HG03159 (cell line): ENCODE data around the gene XPR1.
A peak's percentile ranks its signal among the peaks of the same experiment; 100 is the strongest.

ENCODE experiments used
- ATAC-seq: cut with Tn5 transposase; IDR thresholded peaks from one replicate; pipeline ENCODE4 v1.9.1; 2021; ENCODE audit warnings: mild to moderate bottlenecking, moderate library complexity; ENCODE audit not compliant: unreplicated experiment

XPR1 gene

DNA sequence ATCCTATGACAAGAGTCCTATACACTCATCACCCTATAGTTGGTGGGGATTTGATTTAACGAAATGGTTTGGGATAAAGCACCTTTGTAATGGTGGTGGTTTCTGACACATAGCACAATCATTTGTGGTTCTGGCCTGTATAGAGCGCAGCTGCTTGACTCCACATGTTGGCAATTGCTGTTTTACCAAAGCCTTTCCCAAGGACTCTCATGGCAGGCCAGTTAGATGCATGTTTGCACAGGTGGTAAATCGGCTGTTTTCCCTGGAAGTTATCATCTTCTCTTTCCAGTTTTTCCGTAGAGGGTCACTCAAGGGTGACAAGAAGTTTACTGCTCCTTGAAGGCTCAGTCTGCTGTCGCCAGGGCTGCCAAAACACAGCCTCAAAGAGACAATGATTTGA, 17.1 kb upstream of the XPR1 start:
- no peak for ATAC-seq

DNA sequence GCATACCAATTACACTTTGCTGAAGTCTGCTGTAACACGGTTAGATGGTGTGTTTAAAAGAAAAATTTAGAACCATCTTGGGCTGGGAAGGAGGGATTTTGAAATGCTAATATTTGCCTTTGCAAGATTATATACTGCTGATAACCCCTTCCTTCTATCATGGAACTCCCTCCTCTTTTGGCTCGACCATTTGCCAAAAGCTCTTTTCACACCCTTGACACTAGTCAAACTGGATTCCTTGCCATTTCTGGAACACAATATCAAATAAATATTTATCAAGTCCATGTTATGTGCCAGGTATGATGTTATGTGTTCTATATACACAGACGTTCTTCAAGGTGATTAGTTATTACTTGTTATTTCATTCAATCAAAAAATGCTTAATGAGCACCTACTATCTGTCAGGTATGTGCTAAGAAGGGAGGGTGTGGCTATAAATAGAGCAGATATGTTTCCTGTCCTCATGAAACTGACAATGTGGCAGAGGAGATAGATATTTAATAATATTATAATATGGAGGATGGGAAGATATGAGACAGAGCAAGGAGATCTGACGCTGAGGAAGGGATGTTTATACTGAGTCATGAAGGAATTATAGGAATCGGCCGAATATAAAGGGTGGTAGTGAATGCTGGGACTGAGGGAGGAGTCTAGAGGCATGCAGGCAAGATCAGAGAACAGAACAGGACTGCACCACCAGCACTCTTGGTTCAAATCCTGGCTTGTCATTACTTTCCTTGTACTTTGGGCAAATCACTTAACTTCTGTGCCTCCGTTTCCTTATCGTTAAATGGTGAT, 16.1 kb upstream of the XPR1 start:
- no peak for ATAC-seq

DNA sequence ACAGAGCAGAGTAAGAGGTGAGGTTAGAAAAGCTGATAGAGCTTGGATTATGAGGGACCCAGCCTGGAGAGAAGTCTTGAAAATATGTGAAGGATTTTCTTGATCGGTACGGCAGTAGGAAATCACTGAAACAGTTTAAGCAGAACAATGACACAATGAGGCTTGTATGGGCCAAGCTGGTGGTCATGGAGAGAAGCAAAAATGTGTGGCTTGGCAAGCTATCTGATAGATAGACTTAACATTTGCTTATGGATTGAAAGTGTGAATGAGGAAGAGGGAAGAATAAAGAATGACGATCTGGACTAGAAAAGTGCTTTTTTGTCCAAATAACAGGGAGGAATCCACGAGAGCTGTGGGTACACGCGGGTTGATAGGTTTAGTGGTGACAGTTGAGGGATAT, 15.4 kb upstream of the XPR1 start:
- no peak for ATAC-seq

DNA sequence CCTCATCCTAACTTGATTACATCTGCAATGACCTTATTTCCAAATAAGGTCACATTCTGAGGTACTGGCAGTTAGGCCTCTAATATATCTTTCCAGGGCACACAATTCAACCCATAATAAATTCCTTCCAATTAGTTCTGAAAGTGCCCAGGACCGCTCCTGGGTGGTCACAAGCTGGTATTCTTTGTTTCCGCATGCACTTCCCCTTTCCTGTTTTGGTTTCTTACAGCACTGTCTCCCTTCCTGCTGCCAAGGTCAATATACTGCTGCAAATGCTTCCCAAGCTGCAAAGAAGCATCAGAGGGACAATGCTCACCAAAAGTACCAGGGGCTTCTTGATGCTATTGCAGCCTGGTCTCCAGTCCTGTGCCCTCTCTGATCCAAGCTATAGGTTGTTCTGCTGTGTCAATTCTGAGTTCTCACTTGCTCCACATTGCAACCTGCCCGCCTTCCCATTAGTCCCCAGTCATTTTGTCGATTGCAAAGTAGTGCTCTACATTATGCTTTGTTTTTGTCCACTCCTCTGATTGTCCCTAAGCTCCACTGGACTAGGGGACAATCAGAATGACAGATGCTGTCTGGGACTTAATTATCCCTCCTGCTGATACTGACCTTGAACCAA, 13.9 kb upstream of the XPR1 start:
- no peak for ATAC-seq

DNA sequence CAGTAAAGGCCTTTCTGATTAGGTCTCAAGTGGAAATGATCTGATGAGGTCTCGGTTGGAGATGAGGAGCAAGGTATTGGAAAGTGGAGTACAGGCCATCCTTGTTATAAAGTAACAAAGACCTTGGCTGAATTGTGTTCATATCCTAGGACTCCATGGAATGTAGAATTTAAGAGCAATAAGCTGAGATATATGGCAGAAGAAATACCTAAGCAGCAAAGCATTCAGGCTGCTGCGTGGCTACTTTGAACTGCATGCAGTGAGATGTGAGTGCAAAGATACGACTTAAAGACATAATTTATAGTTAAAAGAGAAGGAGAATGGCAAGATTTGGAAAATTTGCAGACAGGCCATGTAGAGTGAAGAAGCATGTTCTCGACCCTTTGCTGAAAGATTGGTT, 11.2 kb upstream of the XPR1 start:
- ATAC-seq = no peak

DNA sequence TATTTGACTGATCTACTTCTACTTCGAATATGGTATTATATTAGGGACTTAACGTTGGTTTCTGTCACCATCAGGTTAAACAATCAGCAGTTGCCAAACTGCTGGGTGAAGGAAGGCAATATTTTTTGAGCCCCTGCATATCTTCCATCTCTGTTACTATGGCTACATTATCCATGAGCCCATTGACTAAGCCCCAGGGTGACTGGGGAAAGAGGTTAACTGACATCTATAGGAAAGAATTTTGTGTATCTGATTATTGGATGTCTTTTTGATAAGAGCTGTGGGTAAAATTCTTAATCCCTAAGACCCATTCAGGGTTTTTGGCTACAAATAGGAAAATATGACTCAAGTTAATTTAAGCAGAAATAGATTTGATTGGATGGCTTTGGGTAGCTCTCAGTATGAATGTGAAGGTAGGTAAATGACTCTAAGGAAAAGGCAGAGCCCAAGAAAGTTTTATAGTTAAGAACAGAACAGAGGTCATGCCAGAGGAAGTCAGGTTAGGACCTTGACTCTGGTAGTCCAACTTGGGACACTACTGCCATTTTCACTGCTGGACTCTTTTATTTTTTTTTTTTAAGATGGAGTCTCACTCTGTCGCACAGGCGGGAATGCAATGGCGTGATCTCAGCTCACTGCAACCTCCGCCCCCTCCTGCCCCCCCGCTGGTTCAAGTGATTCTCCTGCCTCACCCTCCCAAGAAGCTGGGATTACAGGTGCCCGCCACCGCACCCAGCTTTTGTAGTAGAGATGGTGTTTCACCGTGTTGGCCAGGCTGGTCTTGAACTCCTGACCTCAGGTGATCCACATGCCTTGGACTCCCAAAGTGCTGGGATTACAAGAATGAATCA, 8.9 kb upstream of the XPR1 start:
- no peak for ATAC-seq

DNA sequence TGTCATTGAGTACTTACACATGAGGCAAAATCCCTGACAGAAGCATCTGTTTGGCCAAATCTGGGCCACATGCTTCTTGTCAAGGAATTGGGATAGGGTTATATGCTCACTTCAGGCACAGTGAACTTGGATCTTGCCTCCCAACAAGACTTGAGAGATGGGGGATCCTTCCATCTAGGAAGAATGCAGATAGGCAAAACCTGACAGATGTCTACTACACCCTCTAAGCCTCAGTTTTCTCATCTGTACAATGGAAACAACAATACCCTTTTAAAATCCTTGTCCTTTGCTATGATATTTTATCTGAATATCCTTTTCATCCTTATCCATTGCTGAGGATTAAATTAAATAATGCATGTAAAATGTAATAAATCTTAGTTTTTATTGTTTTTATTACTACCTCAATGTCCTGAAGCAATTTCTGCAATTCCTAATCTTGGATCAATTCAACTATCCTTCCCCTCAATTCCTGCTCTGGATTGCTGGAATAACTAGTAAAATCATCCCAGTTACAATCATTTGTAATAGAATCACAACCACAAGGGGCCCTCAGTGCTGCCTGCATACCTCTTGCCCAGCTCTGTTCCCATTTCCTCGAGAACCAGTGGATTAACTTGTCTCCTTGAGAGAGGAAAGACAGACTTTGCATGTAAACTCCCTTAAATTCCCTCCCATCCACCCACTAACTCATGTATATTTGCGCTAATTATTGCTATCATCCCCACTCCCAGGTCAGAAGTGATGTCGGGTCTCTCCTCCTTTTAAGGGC, 8.1 kb upstream of the XPR1 start:
- no peak for ATAC-seq

DNA sequence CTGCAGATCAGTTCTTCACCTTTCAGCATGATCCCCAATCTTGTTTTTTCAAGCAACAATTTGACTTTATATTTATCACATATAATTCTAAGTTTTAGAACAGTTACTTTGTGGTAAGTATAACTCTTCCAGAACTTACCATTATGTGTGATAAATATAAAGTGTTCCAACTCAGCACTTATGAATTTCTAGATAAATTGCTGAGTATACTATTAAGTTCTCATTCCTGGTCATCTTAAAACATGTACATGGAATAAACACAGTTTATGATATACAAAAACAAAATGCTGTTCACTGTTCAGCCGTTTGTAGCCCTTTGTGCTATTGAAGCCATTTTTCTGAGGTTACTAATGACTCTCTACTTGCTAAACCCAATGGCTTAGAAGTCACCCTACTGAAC, 5.1 kb upstream of the XPR1 start:
- ATAC-seq = no peak

DNA sequence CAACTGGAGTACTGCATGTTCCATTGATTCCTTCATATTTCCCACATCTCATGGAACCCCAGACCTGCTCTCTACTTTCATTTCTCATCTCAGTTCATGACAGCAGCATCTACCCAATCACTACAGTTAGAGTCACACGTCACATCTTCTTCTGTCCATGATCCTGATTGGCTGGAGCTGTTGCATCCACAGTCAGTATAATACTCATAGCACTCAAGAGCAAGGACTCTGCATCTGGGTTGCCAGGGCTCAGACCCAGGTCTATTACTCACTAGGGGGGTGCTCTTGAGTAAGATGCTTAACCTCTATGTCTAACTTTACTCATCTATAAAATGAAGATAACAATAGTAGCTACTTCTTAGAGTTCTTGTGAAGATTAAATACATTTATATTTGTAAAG, 4.4 kb upstream of the XPR1 start:
- ATAC-seq = no peak

DNA sequence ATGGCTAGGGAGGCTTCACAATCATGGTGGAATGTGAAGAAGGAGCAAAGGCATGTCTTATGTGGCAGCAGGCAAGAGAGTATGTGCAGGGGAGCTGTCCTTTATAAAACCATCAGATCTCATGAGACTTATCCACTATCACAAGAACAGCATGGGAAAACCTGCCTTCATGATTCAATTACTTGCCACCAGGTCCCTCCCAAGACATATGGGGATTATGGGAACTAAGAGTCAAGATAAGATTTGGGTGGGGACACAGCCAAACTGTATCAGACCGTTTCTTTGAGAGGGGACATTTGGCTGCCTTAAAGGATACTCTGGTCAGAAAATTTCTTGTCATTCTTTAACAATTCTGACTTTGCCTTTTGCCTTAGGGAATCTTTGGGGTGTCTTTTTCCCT, 3.2 kb upstream of the XPR1 start:
- no peak for ATAC-seq

DNA sequence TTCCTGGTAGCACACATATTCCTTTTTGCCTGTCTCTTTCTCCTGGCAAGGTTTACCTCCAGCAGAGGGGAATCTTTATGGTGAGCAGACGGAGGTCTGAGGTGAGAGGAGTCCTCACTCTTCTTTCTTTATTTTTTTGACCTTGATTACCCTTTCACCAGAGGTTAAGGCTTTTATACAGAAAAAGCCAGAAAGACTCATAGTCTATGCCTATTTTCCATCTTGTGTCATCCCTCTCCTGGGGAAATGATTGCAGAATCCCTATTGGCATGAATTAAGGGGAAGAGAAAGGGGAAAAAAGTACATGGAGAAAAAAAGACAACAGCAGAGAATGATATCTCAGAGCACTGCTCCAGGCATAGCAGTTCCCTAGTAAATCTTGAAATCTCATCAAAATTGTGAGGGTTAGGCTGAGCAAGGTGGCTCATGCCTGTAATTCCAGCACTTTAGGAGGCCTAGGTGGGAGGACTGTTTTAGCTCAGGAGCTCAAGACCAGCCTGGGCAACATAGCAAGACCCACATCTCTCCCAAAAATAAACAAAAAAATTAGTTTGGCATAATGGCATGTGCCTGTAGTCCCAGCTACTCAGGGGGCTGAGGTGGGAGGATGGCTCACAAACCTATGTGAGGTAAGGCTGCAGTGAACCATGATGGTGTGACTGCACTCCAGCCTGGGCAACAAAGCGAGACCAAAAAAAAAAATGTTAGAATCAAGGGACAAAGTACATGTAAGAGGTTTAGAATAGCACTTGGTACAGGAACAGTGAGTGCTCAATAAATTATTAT, 1.2 kb upstream of the XPR1 start:
- ATAC-seq = no peak

DNA sequence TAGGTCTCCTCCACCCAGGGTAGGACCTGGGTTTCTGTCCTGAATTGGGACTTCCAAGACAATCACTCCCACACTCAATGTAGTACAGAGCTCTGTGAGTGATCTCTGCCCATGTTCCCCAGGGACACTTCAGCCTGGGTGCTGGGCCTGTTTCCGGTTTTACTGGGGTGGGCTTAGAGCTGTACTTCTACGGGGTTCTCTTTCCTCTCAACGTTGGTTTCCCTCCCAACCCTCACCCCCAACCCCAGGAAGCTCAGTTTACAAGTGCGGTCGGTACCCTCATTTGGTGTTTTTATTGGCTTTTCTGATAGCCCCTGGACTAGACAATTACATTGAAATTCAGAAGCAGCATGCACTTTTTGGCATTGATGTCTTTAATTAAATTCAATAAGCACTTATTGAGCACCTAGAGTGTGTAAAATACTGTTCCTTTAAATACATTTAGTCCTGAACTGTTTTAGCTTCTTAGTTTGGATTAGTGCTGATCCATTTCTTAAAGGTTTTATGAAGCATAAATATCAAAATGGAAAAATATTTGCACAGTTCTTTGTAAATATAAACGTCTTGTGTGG, 542 bp upstream of the XPR1 start:
- ATAC-seq = peak; percentile 0

DNA sequence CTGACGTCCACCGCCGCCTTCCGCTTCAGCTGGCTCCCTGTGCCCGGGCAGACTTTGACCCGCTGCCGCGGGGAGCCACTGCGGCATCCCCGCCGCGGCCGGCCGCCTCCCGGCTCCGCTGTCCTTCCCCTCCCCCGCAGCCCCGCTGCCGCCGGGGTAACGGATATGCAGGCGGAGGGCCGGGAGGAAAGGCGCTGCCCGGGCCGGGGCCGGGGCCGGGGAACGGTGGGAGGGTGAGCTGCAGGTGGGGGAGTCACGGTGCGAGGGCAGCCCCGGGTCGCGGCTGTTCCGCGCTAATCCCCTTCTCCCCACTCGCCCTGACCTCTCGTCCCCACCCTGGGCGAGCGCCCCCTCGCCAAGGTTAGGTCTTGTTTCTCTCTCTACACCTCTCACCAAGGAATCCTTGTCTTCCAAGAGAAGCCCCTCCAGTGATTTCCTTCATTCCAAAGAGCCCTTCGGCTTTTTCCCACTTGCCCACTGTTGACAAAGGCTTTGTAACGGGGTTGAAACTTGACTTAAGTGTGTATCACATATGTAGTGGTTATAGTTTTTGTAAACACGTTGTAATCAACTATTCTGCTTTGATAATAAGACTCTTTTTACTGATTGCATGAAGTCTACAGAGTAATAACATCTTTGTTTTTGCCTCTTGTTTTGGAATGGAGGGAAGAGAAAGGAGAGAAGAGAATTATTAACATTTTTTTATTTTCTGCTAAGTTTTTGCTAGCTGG, 669 bp downstream of the XPR1 start:
- peak; percentile 38 for ATAC-seq

DNA sequence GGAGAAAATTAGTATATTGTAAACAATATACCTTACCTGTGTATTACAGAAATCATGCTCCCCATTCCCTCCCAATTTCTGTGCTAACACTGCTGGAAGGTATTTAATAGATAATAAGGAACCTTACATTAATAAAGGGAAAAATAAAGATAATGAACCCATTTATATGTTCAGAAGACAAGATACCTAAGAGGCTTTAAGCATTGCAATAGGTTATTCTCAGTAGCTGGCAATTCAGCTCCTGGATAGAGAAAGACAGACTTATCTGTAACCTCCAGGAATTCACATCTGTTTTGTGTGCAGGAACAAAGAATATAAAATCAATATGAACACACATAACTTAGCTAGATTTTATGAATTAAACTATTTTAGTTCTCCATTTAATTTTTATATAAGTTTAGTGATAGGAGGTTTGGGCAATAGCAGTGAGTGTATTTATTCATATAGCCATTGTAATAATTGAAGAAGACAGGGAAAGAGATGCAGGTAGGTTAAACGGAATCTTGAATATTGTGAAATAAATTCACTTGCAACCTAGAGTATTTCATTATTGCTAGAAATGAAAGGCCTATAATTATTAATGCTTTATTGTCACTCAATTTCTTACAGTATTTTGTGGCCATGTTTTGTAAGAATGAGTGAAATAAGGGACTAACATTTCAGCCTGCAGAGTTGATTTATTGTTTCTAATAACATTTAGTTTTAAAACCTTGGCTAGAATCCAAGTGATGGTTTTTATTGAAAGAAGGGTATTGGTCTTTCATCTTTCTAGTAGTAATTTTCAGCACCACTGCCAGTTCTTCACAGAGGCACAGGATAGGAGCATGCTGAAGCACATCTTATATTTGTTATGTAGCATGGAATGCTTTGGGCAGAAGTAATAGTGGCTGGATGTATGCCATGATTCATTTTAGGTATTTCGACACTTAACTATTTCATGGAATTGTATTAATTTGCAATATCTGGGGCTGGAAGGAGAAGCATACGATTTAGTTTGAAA, 1.5 kb downstream of the XPR1 start:
- ATAC-seq = no peak

DNA sequence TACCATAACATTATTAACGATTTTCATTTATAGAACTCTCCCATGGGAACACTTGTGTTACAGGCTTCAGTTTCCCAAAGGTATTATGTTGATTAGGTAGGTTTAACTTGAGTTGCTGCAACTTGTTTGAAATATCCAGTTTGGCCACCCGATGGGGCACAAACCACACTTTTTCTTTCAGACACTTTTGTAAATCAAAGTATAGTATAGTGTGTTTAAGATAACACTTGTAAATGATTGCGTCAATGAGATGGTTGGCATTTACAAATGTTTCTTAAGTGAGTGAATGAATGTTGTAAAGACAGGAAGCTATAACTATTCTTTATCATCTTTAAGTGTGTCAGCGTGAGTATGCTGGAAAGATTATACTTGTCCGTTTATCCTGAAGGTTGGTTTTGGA, 4.3 kb downstream of the XPR1 start:
- no peak for ATAC-seq

DNA sequence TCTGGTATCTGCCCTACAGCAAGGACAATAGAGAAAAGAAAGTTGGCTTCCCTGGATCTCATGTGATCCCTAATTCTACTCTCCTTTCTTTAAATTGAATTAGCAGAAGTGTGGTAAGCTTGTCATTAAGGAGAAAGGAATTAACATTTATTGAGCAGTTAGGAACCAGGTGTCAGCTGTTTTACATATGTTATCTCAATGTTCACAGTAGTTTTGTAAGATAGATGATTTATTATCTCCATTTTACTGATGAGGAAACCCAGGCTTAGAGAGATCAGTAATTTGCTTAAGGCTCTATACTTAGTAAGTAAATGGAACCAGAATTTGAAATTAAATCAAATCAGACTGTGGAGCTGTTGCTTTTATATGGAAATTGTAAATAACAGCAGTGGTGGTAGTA, 8.0 kb downstream of the XPR1 start:
- no peak for ATAC-seq

DNA sequence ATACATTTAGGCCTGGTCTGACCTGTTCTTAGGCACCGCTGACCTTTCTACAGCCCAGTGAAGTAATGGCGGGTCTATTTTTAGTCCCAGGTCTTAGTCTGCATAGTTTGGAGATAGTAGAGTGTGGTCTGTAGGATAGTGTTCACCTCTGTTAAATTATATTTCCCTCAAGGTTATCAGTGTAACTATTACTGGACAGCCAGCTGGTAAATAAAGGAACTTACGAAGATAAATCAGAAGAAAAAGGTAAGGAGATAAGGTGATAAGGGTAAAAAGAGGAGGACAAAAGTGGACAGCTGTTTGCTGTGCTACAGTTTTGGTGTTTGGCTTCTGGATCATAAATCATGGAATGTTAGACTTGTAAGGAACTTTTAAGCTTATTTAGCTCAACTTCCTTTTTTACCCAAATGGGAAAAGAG, 8.7 kb downstream of the XPR1 start:
- ATAC-seq = no peak

DNA sequence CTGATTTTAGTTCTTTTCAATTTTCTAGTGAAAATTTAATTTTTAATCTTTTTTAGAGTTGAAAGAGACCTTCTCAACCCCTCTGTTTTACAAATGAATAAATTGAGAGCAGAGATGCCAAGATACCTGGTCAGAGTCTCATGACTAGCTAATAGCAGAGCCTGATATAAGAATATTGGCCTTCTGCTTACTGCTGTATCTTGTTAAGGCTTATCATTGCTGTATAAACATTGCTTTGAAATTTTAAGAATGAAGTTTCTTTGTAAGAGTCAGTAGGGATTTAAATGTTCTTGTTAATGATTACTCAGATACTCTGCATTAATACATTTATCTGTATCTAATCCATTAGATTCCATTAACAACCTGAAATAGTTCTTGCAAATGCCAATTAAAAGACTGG, 9.8 kb downstream of the XPR1 start:
- ATAC-seq = no peak
